Measurements from ENCODE around the gene AHSG.

The AHSG gene

GRCh38 chr3:186640929-186641328, 28.1 kb downstream of the AHSG start:
- Histone ChIP-seq H3K27ac (ENCODE audit: extremely low read depth, low read depth, low read length) (no peak overlapping the region), H3K4me3 (ENCODE audit: low read depth, low read length) (no peak overlapping the region), H3K9me3 (ENCODE audit: control insufficient read depth, insufficient read depth, low read depth, low read length) (no peaks in the 10 kb centered on the region), H3K36me3 (ENCODE audit: control insufficient read depth in 2 of 2, insufficient read depth in 1 of 2, low read length in 2 of 2) (no peaks in the 10 kb centered on the region), H3K4me1 (ENCODE audit: control insufficient read depth, insufficient read depth, low read length) (no peaks in the 10 kb centered on the region)
- POLR2A ChIA-PET, result no interaction called here
- TF ChIP-seq INSM2 (tag by site-specific recombination; IDR thresholded peaks at IDR 0.05), result no peak
- TF ChIP-seq ZNF155 (tag by site-specific recombination; IDR thresholded peaks at IDR 0.05), result no peak
- TF ChIP-seq ZSCAN4 (tag by site-specific recombination; IDR thresholded peaks at IDR 0.05), result no peak
- TF ChIP-seq ZNF248 (tag by site-specific recombination; IDR thresholded peaks at IDR 0.05), result no peak
- no peak for TF ChIP-seq ZNF138 (tag by site-specific recombination; IDR thresholded peaks at IDR 0.05; ENCODE audit: borderline replicate concordance)
- TF ChIP-seq ZNF623 (tag by site-specific recombination; IDR thresholded peaks at IDR 0.05), result no peak
- TF ChIP-seq ZNF610 (tag by site-specific recombination; IDR thresholded peaks at IDR 0.05; ENCODE audit: borderline replicate concordance), result no peak
- no peak for TF ChIP-seq ZSCAN23 (tag by site-specific recombination; IDR thresholded peaks at IDR 0.05)
- TF ChIP-seq ZNF18 (tag by site-specific recombination; IDR thresholded peaks at IDR 0.05), result no peak
- no peak for TF ChIP-seq ZNF501 (tag by site-specific recombination; IDR thresholded peaks at IDR 0.05)
- TF ChIP-seq HOXD13 (CRISPR knock-in tag; IDR thresholded peaks at IDR 0.05; ENCODE audit: borderline replicate concordance), result no peak
- no peak for TF ChIP-seq ZNF548 (tag by site-specific recombination; IDR thresholded peaks at IDR 0.05)
- no peak for TF ChIP-seq ZSCAN18 (tag by site-specific recombination; IDR thresholded peaks at IDR 0.05)
- no peak for TF ChIP-seq ZNF768 (tag by site-specific recombination; IDR thresholded peaks at IDR 0.05)
- no peak for TF ChIP-seq ZFP37 (tag by site-specific recombination; IDR thresholded peaks at IDR 0.05)
- no peak for TF ChIP-seq ZNF585B (tag by site-specific recombination; IDR thresholded peaks at IDR 0.05)
- CTCF ChIA-PET, result no interaction called here

- POLR2A ChIA-PET, result no interaction called here
- H3K9me3 ChIP-seq (ENCODE audit: control insufficient read depth, insufficient read depth, low read depth, low read length), result no peaks in the 10 kb centered on the region
- no peaks in the 10 kb centered on the region for H3K36me3 ChIP-seq (ENCODE audit: control insufficient read depth in 2 of 2, insufficient read depth in 1 of 2, low read length in 2 of 2)
- TF ChIP-seq ZNF335 (tag by site-specific recombination; conservative IDR thresholded peaks at IDR 0.05) (no peak), ZNF155 (tag by site-specific recombination; IDR thresholded peaks at IDR 0.05) (no peak), ZNF837 (tag by site-specific recombination; IDR thresholded peaks at IDR 0.05) (no peak), ZSCAN18 (tag by site-specific recombination; IDR thresholded peaks at IDR 0.05) (no peak), PRDM10 (tag by site-specific recombination; IDR thresholded peaks at IDR 0.05) (no peak), MZF1 (tag by site-specific recombination; IDR thresholded peaks at IDR 0.05; ENCODE audit: borderline replicate concordance) (no peak)
- H3K4me1 ChIP-seq (ENCODE audit: control insufficient read depth, insufficient read depth, low read length), result no peaks in the 10 kb centered on the region
- no peak overlapping the region for H3K27ac ChIP-seq (ENCODE audit: extremely low read depth, low read depth, low read length)
- no peak overlapping the region for H3K4me3 ChIP-seq (ENCODE audit: low read depth, low read length)
- CTCF ChIA-PET, result interaction anchor here (0.7 to 1.0 kb wide), 4 partner anchors 25 to 156 kb away, joined by 3 read pairs; no protein-coding TSS in a partner anchor
Measured at GRCh38 chr3:186642014-186642413, 29.2 kb downstream of the AHSG start.
